Smooth muscle cell (in vitro differentiated cells): ENCODE data around the gene CHEK2. TPM values are rescaled to one million over a fixed set of nuclear protein-coding genes. Genes with fewer than 3 reads are reported as not detected.
A peak's percentile ranks its signal among the peaks of the same experiment; 100 is the strongest.
"Not testable (repeated sequence)": the region's sequence is repeated elsewhere in the genome, so short reads cannot be mapped to it uniquely, and the experiment has no call there.

Experiments used
- DNase-seq: peaks from one replicate; lab custom pipeline; 2025; ENCODE audit not compliant: unreplicated experiment; lab: John Stamatoyannopoulos, UW
- H2AFZ ChIP-seq: fragments of 200-600 bp; sonication (generic); 2 replicates; pipeline ENCODE4 v1.6.0; 2016; ENCODE audit warnings: antibody characterized with exemption, low read depth, mild to moderate bottlenecking
- H3F3A ChIP-seq: fragments of 200-600 bp; sonication (generic); 2 replicates; pipeline ENCODE4 v1.6.0; 2017; ENCODE audit warnings: antibody characterized with exemption, low read depth
- H3K27ac ChIP-seq: fragments of 200-600 bp; sonication (generic); 2 replicates; pipeline ENCODE4 v1.5.1; 2016; ENCODE audit warnings: low read depth, mild to moderate bottlenecking
- H3K27me3 ChIP-seq: fragments of 200-600 bp; sonication (generic); 2 replicates; pipeline ENCODE4 v1.6.1; 2016; ENCODE audit warnings: low read depth, mild to moderate bottlenecking
- H3K36me3 ChIP-seq: fragments of 200-600 bp; sonication (generic); 2 replicates; pipeline ENCODE4 v1.5.1; 2016; ENCODE audit warnings: low read depth
- H3K4me1 ChIP-seq: fragments of 200-600 bp; sonication (generic); 2 replicates; pipeline ENCODE4 v1.5.1; 2016; ENCODE audit warnings: low read depth
- H3K4me2 ChIP-seq: fragments of 200-600 bp; sonication (generic); 2 replicates; pipeline ENCODE4 v1.6.0; 2016; ENCODE audit warnings: mild to moderate bottlenecking
- H3K4me3 ChIP-seq: fragments of 200-600 bp; sonication (generic); 2 replicates; pipeline ENCODE4 v1.5.1; 2016; ENCODE audit warnings: mild to moderate bottlenecking
- H3K79me2 ChIP-seq: fragments of 200-600 bp; sonication (generic); 2 replicates; pipeline ENCODE4 v1.6.0; 2016; ENCODE audit warnings: low read depth, mild to moderate bottlenecking
- H3K9ac ChIP-seq: fragments of 200-600 bp; sonication (generic); 2 replicates; pipeline ENCODE4 v1.6.0; 2016; ENCODE audit warnings: low read depth
- H3K9me3 ChIP-seq: fragments of 200-600 bp; sonication (generic); replicated peaks from 2 replicates; pipeline ENCODE4 v1.5.1; 2016; ENCODE audit warnings: low read depth
- H4K20me1 ChIP-seq: fragments of 200-600 bp; sonication (generic); 2 replicates; pipeline ENCODE4 v1.6.0; 2016; ENCODE audit warnings: low read depth
- CTCF ChIP-seq: fragments of 200-600 bp; sonication (generic); IDR thresholded peaks from 2 replicates; pipeline ENCODE4 v1.5.1; 2017; ENCODE audit warnings: borderline replicate concordance, mild to moderate bottlenecking, antibody characterized with exemption; ENCODE audit not compliant: insufficient read depth, poor library complexity, severe bottlenecking
- WGBS: methylation state at CpG from one replicate; pipeline ENCODE4 v1.1.7; 2016; ENCODE audit warnings: low lambda C conversion rate; 5-methylcytosine and 5-hydroxymethylcytosine counted together
- polyA plus RNA-seq: library from polyadenylated mRNA; unstranded; fragments of >200 nt; fragmentation: Nextera tagmentation; extraction: Ambion mirVana; gene quantifications from 2 replicates; pipeline ENCODE4 v1.2.1, GENCODE V29; 2016
- total RNA-seq: library from RNA; depleted of rRNA; stranded (reverse); fragments of >200 nt; gene quantifications from 2 replicates; pipeline ENCODE4 v1.2.3, GENCODE V29; 2014

The CHEK2 gene
- total and polyA plus RNA-seq, 2 experiments from 2014 or later = 11.5 to 12.7 TPM

- Histone ChIP-seq H4K20me1 (no peaks in the 10 kb centered on the region), H3K9me3 (no peaks in the 10 kb centered on the region), H3F3A (no peaks in the 10 kb centered on the region), H3K9ac (no peak overlapping the region), H3K79me2 (no peaks in the 10 kb centered on the region), H3K36me3 (no peaks in the 10 kb centered on the region), H3K4me1 (no peaks in the 10 kb centered on the region), H3K27ac (no peak overlapping the region), H3K27me3 (no peaks in the 10 kb centered on the region), H2AFZ (no peak overlapping the region), H3K4me3 (no peak overlapping the region), H3K4me2 (no peak overlapping the region)
- 93% methylated on average over 6 of the region's 6 CpGs for WGBS
- no peak for TF ChIP-seq CTCF
- no peak for DNase-seq
Measured at GRCh38 chr22:28750471-28750881, 8.9 kb upstream of the CHEK2 start.

- 95% methylated on average over 3 of the region's 3 CpGs for WGBS
Measured at GRCh38 chr22:28743852-28744251, 2.2 kb upstream of the CHEK2 start.

GRCh38 chr22:28742562-28742962, 942 bp upstream of the CHEK2 start:
- Histone ChIP-seq H3K4me3 (peak overlapping the region; percentile 67), H3K27ac (peak overlapping the region; percentile 81), H3K79me2 (peaks cover 4% of the 10 kb centered on the region), H3K4me2 (peak overlapping the region; percentile 94), H4K20me1 (no peaks in the 10 kb centered on the region), H3K27me3 (no peaks in the 10 kb centered on the region), H3K36me3 (no peaks in the 10 kb centered on the region), H2AFZ (peak overlapping the region; percentile 80), H3K4me1 (peaks cover 3% of the 10 kb centered on the region), H3K9me3 (no peaks in the 10 kb centered on the region), H3K9ac (peak overlapping the region; percentile 55), H3F3A (no peaks in the 10 kb centered on the region)
- no peak for TF ChIP-seq CTCF
- no peak for DNase-seq
- WGBS = 2% methylated on average over 7 of the region's 10 CpGs

More at GRCh38 chr22:28743852-28744251, 2.2 kb upstream of the CHEK2 start:
- Histone ChIP-seq H3K27ac (no peak overlapping the region), H3K27me3 (no peaks in the 10 kb centered on the region), H3F3A (no peaks in the 10 kb centered on the region), H3K79me2 (peaks cover 4% of the 10 kb centered on the region), H3K4me1 (peaks cover 3% of the 10 kb centered on the region), H3K9me3 (no peaks in the 10 kb centered on the region), H3K36me3 (no peaks in the 10 kb centered on the region), H4K20me1 (no peaks in the 10 kb centered on the region), H3K4me3 (no peak overlapping the region), H2AFZ (no peak overlapping the region), H3K9ac (no peak overlapping the region), H3K4me2 (no peak overlapping the region)
- no peak for TF ChIP-seq CTCF
- no peak for DNase-seq

- Histone ChIP-seq H3K4me1 (peaks cover 3% of the 10 kb centered on the region), H3K27me3 (no peaks in the 10 kb centered on the region), H3F3A (no peaks in the 10 kb centered on the region), H3K4me2 (peak overlapping the region; percentile 94), H3K9me3 (no peaks in the 10 kb centered on the region), H2AFZ (peak overlapping the region; percentile 92), H3K9ac (peak overlapping the region; percentile 22), H4K20me1 (no peaks in the 10 kb centered on the region), H3K79me2 (peaks cover 4% of the 10 kb centered on the region), H3K4me3 (peak overlapping the region; percentile 67), H3K36me3 (no peaks in the 10 kb centered on the region), H3K27ac (no peak overlapping the region)
- TF ChIP-seq CTCF = no peak
- no peak for DNase-seq
- 9% methylated on average over 18 of the region's 18 CpGs for WGBS
Measured at GRCh38 chr22:28741200-28741784, 328 bp downstream of the CHEK2 start.

- WGBS = 93% methylated on average over 8 of the region's 8 CpGs
- H3K27ac ChIP-seq, DNase-seq: not testable (repeated sequence)
Measured at GRCh38 chr22:28738876-28739275, 2.7 kb downstream of the CHEK2 start.

More at GRCh38 chr22:28738876-28739275, 2.7 kb downstream of the CHEK2 start:
- not testable (repeated sequence) for H3K9ac ChIP-seq, H3F3A ChIP-seq, H3K4me3 ChIP-seq, H3K9me3 ChIP-seq, H3K4me2 ChIP-seq, H3K27me3 ChIP-seq, H2AFZ ChIP-seq, H4K20me1 ChIP-seq, H3K36me3 ChIP-seq, H3K4me1 ChIP-seq, H3K79me2 ChIP-seq
